CD4-positive, alpha-beta T cell treated with Interleukin-15 for 4 hours (primary cell): ENCODE measurements around the gene GRID2IP.

ENCODE experiments used
- DNase-seq: peaks from one replicate; pipeline ENCODE4 v3.0.0-alpha.2; 2020; ENCODE audit warnings: low spot score

Gene GRID2IP

DNA sequence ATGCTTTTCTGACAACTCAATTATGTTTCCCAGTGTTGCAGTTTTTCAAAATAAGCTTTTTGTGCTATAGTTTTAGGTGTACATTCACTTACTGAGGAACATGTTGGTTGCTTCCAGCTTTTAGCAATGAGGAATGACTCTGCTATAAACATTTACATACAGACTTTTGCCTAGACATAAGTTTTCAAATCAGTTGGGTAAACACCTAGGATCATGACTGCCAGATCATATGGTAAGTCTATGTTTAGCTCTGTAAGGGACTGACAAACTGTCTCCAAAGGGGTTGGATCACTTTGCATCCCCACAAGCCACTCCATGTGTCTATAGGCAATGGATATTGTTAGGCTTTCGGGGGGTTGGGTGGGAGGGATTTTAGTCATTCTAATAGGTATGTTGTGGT lies 10.8 kb upstream of the GRID2IP start:
- no peak for DNase-seq

DNA sequence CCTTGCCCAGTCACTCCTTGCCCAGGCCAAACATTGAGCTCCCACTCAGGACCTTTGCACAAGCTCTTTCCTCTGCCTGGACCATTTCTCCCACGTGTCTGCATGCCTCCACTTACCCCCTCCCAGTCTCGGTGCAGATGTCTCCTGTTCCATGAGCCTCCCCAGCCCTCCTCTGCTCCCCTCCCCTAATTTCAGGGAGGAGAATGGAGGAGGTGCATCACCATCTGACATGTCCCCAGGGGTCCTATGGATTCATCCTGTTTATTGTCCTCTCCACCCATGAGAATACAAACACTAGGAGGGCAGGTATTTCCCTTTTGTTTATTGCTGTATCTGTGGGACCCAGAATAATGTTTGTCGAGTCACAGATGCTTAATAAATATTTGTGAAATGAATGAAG lies 8.6 kb upstream of the GRID2IP start:
- DNase-seq = no peak

DNA sequence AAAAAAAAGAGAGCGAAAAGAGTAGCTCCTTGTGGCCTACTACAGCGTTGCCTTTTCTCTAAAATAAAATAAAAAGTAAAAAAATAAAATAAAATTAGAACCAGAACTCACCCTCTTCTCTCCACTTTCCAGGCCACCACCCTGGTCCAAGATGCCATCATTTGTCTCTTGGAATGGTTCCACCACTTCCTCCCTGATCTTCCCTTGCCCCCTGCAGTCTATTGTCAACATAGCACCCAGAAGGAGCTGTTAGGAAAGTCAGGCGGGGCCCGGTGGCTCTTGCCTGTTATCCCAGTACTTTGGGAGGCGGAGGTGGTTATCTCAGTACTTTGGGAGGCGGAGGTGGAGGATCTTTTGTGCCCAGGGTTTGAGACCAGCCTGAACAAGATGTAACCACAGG lies 7.6 kb upstream of the GRID2IP start:
- no peak for DNase-seq

DNA sequence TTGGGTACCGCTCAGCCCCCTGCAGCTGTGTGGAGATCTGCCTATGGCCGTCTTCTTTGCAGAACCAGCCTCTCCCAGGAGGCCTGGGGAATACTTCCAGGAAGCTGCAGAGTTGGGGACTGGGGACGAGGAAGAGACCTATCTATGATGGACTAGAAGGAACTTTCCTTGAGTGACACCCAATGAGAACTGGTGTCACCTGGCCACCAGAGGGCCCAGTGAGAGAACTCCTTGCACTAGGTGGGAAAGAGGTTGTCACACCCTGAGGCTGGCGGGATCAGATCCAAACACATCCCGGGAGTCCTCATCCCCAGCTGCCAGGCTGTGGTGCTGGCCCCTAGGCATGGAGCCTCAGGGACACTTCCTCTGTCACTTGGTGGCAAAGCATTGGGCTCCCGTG lies 4.9 kb upstream of the GRID2IP start:
- no peak for DNase-seq

DNA sequence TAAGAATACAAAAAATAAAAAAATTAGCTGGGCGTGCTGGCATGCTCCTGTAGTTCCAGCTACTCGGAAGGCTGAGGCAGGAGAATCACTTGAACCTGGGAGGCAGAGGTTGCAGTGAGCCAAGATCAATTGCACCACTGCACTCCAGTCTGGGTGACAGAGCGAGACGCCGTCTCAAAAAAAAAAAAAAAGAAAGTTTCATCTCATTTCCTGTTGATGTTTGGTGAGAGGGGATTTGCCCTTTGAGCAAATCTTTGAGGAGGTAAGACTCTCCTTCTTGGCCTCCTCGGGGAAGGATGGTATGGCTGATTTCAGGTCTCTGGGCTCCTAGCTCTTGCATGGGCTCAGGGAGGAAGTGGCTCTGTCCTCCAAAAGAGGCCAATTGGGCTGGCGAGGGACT lies 3.6 kb upstream of the GRID2IP start:
- DNase-seq = no peak

DNA sequence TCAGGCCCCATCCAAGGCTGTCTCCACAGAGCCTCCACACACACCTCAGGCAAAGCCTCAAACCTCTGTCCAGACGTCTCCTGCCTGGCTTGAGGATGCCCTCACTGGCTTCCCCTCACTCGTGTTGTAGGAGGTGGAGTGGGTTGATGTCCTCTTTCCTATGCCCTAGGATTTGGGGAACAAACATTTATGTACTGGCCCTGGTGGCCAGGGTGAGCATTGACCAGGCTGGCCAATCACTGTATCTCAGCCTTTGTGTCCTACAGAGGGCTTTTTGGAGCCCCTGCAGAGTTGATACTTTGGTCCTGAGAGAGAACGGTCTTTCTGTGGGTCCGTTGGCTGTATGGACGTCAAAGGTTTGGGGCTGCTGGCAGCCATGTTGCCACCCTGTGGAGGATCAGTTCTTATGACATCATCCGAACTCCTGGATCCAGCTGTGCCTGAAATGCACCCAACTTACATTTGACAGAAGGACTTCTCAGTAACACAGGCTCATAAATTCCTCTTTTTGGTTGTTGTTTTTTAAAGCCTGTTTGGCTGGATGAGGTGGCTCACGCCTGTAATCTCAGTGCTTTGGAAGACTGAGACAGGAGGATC lies 2.3 kb upstream of the GRID2IP start:
- no peak for DNase-seq

DNA sequence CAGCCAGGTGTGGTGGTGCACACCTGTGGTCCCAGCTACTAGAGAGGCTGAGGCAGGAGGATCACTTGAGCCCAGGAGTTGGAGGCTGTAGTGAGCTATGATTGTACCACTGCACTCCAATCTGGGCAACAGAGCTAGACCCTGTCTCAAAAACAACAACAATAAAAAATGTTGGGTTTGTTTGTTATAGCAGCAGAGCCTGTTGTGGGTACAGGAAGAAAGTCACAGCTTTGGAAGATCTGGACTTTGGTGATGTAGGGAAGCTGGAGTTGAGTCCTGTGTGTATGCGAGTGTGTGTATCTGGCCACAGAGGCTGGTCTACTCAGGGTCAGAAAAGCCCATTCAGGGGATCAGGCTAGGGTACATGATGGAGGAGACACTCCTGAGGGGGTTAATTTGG lies 3.9 kb downstream of the GRID2IP start:
- DNase-seq = no peak

DNA sequence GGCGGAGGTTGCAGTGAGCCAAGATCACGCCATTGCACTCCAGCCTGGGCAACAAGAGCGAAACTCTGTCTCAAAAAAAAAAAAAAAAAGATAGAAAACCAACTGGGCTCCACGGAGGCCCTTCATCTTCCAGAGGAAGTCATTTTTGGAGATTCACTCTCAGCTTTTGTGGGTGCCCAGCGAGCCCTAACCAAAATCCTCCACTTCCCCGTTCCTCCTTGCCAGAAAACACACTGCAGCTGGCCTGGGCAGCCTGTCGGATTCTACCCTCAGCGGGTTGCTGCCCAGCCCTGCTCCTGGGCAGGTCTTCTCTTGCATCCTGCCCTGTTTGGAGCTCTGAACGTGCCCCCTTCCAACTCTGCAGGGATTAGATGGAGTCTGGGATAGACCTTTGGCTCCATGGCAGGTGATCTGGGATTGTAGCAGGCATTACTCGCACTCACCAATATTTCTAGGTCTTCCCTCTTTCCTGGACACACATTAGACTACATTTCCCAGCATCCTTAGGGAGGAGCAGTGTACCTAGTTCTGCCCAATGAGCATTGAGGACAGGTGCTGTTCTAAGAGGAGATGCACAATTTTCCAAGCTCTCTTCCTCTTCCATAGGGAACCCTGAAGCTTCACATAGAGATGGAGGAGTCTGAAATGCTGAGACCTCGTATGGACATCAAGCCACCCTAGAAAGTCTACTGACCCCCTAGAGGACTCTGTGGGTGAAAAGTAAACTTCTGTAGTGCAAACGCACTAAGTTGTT lies 4.6 kb downstream of the GRID2IP start:
- no peak for DNase-seq

DNA sequence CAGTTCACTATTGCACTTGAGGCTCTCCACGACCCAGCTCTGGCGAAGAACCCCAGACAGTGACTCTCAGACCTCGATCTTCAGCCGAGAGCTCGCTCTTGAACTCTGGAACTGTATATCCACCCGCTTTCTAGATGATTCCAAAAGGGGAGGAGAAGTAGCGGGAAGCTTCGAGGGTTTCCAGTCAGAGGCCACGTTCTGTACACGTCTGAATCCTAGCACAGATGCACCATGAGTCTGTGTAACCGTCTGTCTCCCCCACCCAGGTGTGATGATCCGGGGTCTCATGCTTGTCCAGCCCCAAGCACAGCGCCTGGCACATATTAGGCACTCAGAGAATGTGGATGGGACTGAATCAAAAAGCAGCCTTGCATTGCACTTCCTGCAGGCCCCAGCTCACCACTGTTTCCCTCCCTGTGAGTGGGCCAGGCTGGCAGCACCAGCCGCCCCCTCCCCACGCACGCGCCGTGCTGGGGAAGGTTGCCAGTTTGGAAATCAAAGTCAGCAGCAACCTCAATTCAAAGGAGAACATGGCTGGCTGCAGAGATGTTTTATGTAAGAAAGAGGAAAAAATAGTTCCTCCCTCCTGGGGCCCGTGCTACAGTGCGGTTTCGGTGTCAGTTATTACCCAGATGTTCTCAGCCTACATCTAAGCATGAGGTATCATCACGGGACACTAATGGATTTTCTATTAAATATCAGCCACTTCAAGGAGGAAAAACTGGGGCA lies 5.7 kb downstream of the GRID2IP start:
- DNase-seq = no peak

- DNase-seq = no peak
These were observed 8.9 kb downstream of the GRID2IP start for GRCh38 chr7:6542368-6542767.

DNA sequence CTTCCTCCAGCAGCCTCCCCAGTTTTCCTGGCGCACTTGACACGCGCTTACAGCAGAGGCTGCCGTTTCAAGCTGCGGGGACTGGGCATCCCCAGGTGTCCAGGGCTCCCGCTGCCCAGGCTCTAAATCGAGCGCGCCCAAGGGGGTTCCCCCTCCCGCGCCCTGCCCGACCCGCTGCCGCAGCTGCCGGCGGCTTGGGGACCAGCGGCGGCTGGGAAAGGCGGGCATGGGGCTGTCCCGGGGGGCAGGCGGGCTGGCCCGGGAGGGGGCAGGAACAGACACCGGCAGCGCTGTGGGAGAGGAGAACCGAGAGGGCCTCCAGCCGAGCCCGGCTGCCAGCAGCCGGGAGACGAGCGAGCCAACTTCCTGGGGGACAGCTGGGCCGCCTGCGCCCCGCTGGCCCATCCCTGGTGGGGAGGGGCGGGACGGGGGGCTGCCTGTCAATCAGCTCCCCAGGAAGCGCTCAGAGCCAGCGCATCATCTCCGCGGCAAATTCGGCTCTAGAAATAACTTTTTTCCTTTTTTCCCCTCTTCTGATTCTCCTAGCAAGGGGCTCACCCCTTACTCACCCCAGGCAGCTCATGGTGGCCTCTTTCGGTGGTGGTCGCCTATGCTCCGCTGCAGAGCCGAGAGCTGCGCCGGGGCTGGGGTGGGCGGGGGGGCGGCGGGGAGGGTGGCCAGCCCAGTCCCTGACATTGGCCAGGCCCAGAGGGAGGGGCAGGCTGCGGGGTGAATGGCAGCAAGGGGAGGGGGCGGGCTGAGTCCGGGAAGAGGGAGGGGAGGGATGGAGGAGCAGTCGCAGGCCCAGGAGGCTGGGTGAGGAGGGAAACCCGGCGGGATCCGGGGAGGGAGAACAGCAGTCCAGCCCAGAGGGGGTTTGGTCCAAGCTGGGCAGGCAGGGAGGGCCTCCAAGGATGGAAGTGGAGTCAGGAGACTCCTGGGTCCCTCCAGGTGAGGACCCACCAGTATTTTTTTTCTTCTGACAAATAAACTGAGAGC lies 14.7 kb downstream of the GRID2IP start:
- DNase-seq = no peak

GRCh38 chr7:6533893-6534495 lies 17.3 kb downstream of the GRID2IP start:
- no peak for DNase-seq

DNA sequence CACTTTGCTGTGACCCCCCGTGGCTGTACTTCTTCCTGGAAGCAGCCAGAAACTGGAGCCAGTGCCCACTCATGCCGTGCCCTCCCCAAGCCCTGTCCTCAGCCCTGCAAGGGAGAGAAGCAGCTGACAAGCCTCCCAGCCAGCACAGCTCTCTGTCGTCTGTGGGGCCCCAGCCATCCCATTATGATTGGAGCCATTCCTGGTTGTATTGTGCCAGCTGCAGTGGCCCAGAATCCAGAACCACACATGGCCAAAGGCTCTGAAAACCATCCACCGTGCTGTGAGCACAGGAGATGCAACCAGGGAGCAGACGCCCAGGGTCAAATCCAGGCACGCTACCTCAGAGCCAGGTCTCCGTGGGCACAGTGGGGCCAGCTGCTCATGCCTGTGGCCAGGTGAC lies 18.7 kb downstream of the GRID2IP start:
- DNase-seq = no peak

GRCh38 chr7:6531492-6532279 lies 19.6 kb downstream of the GRID2IP start:
- no peak for DNase-seq

DNA sequence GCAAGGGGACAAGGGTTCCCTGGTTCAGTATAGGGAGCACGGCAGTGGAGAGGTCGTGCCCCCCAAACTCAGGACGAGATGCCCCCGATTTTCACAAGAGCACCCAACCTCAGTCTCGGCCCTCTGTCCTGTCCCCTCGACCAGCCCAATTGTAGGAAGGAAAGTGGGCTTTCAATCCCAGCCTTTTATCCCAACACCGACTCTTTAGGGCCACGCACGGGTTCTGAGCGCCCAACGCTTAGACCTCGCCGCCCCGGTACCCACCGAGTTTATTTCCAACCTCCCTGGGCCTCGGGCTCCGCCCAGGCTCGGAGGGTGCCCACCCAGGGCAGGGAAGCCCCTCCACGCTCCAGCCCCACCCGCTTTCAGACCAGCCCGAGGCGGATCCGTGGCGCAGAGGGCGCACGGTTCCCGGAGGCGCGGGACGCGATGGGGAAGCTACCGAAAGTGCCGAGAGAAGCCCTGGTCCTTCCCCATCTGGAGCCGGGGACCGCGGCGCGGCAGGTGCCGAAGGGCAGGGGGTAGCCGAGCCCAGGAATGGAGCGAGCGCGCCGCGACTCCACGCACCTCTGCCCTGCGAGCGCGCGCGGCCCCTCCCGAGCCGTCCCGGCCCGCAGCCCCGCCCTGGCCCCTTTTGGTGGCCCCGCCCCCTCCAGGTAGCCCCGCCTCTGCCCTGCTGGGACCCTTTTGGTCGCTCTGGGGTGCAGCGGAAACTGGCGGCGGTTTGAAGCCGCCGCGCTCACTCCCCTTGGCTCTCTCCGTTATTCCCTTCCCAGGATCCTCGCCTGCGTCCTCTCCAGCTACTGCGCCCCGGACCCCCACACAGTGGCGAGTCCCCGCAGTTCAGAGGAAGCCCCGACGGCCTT lies 20.4 kb downstream of the GRID2IP start:
- peak; percentile 49 for DNase-seq

- no peak for DNase-seq
These were observed 21.6 kb downstream of the GRID2IP start for GRCh38 chr7:6529643-6530042.

DNA sequence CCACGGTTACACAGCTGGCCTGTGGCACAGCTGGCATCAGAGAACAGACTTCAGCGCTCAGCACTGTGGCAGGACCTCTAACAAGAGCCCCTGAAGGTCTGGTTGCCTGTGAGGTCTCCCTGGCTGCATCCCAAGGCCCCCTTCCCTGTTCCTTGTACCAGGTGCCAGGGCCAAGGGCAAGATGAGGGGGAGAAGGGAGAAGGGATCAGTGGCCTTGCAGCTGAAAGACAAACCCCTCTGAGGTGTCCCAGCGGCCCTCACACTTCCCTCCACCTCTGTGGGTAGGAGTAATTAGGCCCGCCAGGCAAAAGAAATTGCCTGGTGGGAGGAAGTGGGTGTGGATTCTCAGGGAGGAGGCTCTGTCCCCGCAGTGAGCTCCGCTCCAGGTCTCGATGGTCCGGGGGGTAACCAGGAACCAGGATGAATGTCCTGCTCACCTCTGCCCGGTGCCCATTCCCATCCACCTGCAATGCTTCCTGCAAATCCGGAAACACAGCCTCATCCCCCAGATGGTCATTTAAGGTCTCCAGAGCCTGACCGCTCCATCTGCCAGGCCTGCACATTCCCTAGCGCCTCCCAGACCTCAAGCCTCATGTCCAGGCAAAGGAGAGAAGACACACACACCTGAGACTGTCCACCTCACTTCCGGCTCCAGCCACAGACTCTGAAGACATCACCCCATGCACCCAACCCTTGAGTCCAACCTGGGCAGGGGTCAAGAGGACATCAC lies 22.7 kb downstream of the GRID2IP start:
- no peak for DNase-seq

DNA sequence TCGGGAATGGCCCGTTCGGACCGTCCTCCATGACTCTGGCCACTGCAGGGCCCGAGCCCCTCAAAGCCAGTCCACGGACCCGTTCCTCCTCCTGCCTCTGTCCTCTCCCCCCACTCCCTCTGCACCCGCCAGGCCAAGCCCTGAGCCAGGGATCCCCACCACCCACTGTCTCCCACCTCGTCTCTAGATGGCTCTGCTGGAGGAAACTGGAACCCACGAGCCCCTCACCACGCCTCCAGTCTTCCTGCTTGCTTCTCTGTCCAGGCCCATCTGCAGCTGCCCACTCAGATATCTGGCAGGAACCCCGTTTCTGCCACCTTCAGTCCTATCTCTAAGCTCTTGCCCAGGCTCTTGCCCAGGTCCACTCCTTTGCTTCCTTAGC lies 24.3 kb downstream of the GRID2IP start:
- DNase-seq = no peak
